ENCODE data around the gene FKBP11.

FKBP11 gene

DNA sequence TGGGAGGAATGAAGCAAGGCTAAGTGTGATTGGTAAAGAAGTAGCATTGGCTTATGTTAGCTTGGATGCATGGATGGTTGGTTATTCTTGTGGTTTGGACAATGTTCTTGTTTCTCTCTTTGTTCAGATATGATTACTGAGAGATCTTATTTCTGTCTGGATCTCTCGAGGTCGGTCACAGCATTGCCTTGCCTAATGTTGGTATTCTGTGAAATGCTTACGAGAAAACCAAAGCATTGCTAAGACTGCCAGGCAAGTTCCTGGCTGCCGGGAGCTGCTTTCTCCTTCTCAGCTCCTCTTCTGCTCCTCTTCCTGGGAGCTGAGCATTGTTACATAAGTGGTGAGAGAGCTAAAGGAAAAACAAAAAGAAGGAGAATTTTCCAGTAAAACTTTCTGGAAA lies 52.2 kb downstream of the FKBP11 start:
- no peaks in the 10 kb centered on the region for H3K36me3 Mint-ChIP-seq (ENCODE audit: low read depth)
- H3K27me3 Mint-ChIP-seq (ENCODE audit: low read depth): peaks cover 4% of the 10 kb centered on the region
- no peaks in the 10 kb centered on the region for H3K9me3 Mint-ChIP-seq
- no peak overlapping the region for H3K4me3 Mint-ChIP-seq
- TF ChIP-seq, protein P1, sequence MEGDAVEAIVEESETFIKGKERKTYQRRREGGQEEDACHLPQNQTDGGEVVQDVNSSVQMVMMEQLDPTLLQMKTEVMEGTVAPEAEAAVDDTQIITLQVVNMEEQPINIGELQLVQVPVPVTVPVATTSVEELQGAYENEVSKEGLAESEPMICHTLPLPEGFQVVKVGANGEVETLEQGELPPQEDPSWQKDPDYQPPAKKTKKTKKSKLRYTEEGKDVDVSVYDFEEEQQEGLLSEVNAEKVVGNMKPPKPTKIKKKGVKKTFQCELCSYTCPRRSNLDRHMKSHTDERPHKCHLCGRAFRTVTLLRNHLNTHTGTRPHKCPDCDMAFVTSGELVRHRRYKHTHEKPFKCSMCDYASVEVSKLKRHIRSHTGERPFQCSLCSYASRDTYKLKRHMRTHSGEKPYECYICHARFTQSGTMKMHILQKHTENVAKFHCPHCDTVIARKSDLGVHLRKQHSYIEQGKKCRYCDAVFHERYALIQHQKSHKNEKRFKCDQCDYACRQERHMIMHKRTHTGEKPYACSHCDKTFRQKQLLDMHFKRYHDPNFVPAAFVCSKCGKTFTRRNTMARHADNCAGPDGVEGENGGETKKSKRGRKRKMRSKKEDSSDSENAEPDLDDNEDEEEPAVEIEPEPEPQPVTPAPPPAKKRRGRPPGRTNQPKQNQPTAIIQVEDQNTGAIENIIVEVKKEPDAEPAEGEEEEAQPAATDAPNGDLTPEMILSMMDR (IDR thresholded peaks at IDR 0.05; ENCODE audit: unreplicated experiment in 3 of 3): no peak
- peaks cover 31% of the 10 kb centered on the region for H3K4me1 Mint-ChIP-seq
- peak overlapping the region in 2 of 3 experiments; percentile 47 to 49 for H3K27ac Mint-ChIP-seq
